NT2/D1 (cell line): ENCODE results near the gene UGT8.
A peak's percentile ranks its signal among the peaks of the same experiment; 100 is the strongest.

ENCODE experiments used
- DNase-seq: peaks from one replicate; pipeline ENCODE4 v3.0.0-alpha.2; 2011; ENCODE audit warnings: low read depth, low spot score
- H3K27me3 ChIP-seq: 2 replicates; pipeline ENCODE4 v1.6.0; 2011; ENCODE audit warnings: mild to moderate bottlenecking; ENCODE audit not compliant: insufficient read length, insufficient read depth
- H3K36me3 ChIP-seq: 2 replicates; pipeline ENCODE4 v1.6.1; 2011; ENCODE audit warnings: mild to moderate bottlenecking, low read length, mixed read lengths; ENCODE audit not compliant: insufficient read depth, insufficient read length
- H3K4me1 ChIP-seq: 2 replicates; pipeline ENCODE4 v1.5.1; 2011; ENCODE audit not compliant: insufficient read depth, insufficient read length
- H3K4me3 ChIP-seq: 2 replicates; pipeline ENCODE4 v1.5.1; 2011; ENCODE audit warnings: low read depth; ENCODE audit not compliant: insufficient read length
- H3K9ac ChIP-seq: 2 replicates; pipeline ENCODE4 v1.6.0; 2011; ENCODE audit warnings: low read depth; ENCODE audit not compliant: insufficient read length
- H3K9me3 ChIP-seq: 2 replicates; pipeline ENCODE4 v1.5.1; 2011; ENCODE audit warnings: mild to moderate bottlenecking, low read length; ENCODE audit not compliant: insufficient read depth
- SUZ12 ChIP-seq: IDR thresholded peaks from 2 replicates; pipeline ENCODE4 v1.6.1; 2011; ENCODE audit not compliant: insufficient read length, insufficient read depth; ENCODE audit errors: extremely low read depth
- YY1 ChIP-seq: IDR thresholded peaks from 2 replicates; pipeline ENCODE4 v1.6.1; 2011; ENCODE audit not compliant: insufficient read length, insufficient read depth
- ZNF274 ChIP-seq: IDR thresholded peaks from 2 replicates; pipeline ENCODE4 v1.6.1; 2011; ENCODE audit warnings: mild to moderate bottlenecking, low read depth, low read length

Gene UGT8, protein sequence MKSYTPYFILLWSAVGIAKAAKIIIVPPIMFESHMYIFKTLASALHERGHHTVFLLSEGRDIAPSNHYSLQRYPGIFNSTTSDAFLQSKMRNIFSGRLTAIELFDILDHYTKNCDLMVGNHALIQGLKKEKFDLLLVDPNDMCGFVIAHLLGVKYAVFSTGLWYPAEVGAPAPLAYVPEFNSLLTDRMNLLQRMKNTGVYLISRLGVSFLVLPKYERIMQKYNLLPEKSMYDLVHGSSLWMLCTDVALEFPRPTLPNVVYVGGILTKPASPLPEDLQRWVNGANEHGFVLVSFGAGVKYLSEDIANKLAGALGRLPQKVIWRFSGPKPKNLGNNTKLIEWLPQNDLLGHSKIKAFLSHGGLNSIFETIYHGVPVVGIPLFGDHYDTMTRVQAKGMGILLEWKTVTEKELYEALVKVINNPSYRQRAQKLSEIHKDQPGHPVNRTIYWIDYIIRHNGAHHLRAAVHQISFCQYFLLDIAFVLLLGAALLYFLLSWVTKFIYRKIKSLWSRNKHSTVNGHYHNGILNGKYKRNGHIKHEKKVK

DNA sequence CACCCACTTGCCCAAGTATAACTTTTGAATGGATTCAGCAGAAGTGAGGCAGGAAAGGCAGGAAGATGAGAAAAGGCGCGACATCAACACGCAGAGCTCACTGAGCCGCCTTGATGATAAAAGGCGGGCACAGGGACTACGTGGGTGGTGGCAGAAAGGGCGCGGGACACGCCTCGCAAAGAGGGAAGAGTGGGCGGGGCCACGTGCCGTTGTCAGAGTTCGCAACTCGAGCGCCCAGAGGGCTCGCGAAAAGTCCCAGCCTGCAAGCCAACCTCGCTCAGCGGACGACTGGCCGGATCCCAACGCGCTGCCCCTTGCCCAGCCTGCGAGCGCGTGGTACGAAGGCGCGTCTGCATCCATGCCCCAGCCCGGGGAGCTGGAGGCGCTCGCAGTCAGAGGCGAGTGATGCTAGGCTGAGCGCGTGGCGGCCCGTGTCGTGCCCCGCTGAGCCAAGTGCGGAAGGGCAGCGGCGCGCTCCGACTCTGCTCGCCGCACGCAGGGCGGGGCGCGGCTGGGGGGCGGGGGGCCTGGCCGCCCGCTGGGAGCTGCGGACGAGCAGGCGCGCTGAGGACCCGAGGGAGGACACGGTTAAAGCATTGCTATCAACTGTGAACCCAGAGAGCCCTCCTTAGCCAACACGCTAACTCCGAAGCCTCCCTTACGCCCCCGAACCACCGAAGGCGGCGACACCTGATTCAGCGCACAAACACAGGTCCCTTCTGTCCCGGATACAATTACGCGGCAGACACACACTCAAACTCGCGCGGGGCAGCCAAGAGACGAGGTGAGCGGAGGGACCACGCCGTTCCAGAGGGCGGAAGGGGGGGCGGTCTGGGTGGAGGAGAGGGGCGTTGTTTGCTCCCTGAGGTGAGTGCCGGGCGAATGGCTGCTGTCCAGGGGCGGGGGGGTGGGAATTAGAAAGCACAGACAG lies at the start of gene UGT8:
UGT8 (plus strand) TSS at position 617 of the 931 bp plus-strand sequence. CDS start 24,074 bp downstream, outside the sequence.
- TF ChIP-seq SUZ12 (no peak), YY1 (no peak)
- H3K4me3 ChIP-seq, result peak within 1 kb of the TSS; percentile 80
- peaks cover 10% of the 10 kb centered on the region for H3K9me3 ChIP-seq
- no peaks in the 10 kb centered on the region for H3K36me3 ChIP-seq
- H3K4me1 ChIP-seq, result no peaks in the 10 kb centered on the region
- peak within 1 kb of the TSS; percentile 72 for H3K9ac ChIP-seq
- peak; percentile 6 for DNase-seq
- H3K27me3 ChIP-seq, result peaks cover 35% of the 10 kb centered on the region

- Histone ChIP-seq H3K9ac (no peak overlapping the region), H3K4me3 (no peak overlapping the region), H3K36me3 (no peaks in the 10 kb centered on the region), H3K4me1 (no peaks in the 10 kb centered on the region), H3K9me3 (peaks cover 14% of the 10 kb centered on the region), H3K27me3 (no peaks in the 10 kb centered on the region)
- no peak for DNase-seq
- TF ChIP-seq YY1 (no peak), SUZ12 (no peak), ZNF274 (no peak)
Measured at GRCh38 chr4:114549638-114550037, 49.0 kb upstream of the UGT8 start.

DNA sequence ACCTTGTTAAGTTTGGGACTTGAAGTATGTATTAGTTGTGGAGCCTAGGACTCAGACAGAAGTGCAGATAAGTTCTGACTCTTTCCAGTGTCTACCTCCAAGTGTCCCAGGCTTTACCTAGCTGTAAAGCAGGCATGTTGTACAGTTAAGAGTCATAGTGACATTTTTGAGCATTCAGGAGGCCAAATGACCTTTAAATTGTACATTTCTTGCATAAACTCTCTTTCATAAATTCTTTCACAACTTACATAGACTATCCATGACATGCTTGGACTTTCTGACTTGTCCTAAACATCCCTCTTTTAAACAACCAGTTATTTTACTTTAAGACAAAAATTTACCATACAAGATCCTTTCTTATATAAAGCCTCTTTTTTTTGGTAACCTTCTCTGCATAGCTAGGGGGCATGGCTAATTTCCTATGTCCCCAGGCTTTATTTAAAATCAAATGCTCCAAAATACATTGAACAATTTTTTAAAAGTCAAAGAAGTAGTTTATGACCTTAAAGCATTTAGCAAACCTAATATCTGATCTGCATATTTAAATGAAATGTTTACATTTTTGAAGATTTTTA lies 40.1 kb upstream of the UGT8 start:
- H3K4me3 ChIP-seq, result no peak overlapping the region

DNA sequence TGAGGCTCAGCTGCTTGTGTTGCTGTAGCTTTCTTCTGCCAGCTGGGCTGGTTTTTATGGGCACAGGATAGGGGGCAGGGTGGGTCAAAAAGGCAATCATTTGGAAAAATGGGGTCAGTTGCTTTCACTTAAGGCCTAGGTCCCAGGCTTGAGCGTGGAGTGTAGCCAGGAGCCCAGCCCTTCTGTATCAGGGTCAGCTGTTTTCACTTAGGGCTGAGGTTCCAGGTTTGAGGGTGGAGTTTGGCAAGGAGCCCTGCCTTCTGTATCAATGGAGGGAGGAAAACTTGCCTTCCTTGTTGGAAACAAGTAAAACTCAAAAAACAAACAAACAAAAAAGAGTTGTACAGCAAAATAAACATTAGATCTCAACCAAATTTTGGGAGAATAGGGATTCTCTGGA lies 37.0 kb upstream of the UGT8 start:
- Histone ChIP-seq H3K27me3 (no peaks in the 10 kb centered on the region), H3K4me3 (no peak overlapping the region), H3K9me3 (peaks cover 56% of the 10 kb centered on the region), H3K36me3 (no peaks in the 10 kb centered on the region), H3K4me1 (no peaks in the 10 kb centered on the region), H3K9ac (no peak overlapping the region)
- TF ChIP-seq YY1 (no peak), SUZ12 (no peak), ZNF274 (no peak)
- no peak for DNase-seq

More for the DNA sequence above, 40.1 kb upstream of the UGT8 start:
- no peaks in the 10 kb centered on the region for H3K36me3 ChIP-seq
- no peaks in the 10 kb centered on the region for H3K27me3 ChIP-seq
- DNase-seq, result no peak
- H3K4me1 ChIP-seq, result no peaks in the 10 kb centered on the region
- no peak for TF ChIP-seq YY1
- TF ChIP-seq ZNF274, result no peak
- no peak for TF ChIP-seq SUZ12
- H3K9ac ChIP-seq, result no peak overlapping the region
- peaks cover 56% of the 10 kb centered on the region for H3K9me3 ChIP-seq

DNA sequence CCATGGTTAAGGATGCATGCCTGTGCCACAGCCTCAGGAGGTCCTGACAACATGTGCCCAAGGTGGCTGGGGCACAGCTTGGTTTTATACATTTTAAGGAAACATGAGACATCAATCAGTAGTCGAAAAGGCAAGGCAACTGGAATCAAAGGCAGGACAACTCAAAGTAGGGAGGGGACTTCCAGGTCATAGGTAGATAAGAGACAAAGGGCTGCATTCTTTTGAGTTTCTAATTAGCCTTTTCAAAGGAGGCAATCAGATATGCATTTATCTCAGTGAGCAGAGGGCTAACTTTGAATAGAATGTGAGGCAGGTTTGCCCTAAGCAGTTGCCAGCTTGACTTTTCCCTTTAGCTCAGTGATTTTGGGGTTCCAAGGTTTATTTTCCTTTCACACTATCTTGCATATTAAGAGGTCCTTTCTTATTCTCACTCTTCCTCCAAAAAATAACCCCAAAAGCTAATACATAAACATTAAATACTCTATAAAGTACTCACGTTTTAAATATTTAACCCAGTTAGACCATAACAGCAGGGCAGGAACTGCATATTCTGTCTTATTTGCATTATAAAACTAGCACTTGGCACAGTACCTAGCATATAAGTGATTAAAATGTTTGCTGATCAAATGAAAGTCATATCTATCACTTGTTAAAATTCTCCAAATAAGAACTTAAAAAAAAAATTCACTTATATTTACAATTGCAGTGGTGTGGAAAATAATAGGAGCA lies 36.3 kb upstream of the UGT8 start:
- Histone ChIP-seq H3K4me3 (no peak overlapping the region), H3K36me3 (no peaks in the 10 kb centered on the region), H3K9me3 (peaks cover 55% of the 10 kb centered on the region), H3K9ac (no peak overlapping the region), H3K27me3 (no peaks in the 10 kb centered on the region), H3K4me1 (no peaks in the 10 kb centered on the region)
- TF ChIP-seq YY1 (no peak), ZNF274 (no peak), SUZ12 (no peak)
- peak; percentile 22 for DNase-seq

- no peak overlapping the region for H3K9ac ChIP-seq
- DNase-seq, result no peak
- no peak overlapping the region for H3K4me3 ChIP-seq
- H3K27me3 ChIP-seq, result no peaks in the 10 kb centered on the region
- H3K9me3 ChIP-seq, result peaks cover 42% of the 10 kb centered on the region
- no peaks in the 10 kb centered on the region for H3K36me3 ChIP-seq
- no peaks in the 10 kb centered on the region for H3K4me1 ChIP-seq
- TF ChIP-seq SUZ12, result no peak
- no peak for TF ChIP-seq YY1
- no peak for TF ChIP-seq ZNF274
Measured at GRCh38 chr4:114563536-114564315, 34.9 kb upstream of the UGT8 start.
